Kidney tubule cell (primary cell): ENCODE results near the gene TAF3.
"Not testable (repeated sequence)": the region's sequence is repeated elsewhere in the genome, so short reads cannot be mapped to it uniquely, and the experiment has no call there.

Experiments
- DNase-seq: peaks from one replicate; pipeline ENCODE4 v3.0.0-alpha.2; 2018; ENCODE audit warnings: low spot score

The TAF3 gene

GRCh38 chr10:7818295-7819120, at the start of gene TAF3:
Gene TAF3, plus strand, starts transcription at chr10:7818505. Its CDS starts 205 bp downstream, at chr10:7818710.
- peak; percentile 90 for DNase-seq

GRCh38 chr10:7773845-7774801, 44.2 kb upstream of the TAF3 start:
- no peak for DNase-seq

- no peak for DNase-seq
Observed at GRCh38 chr10:7776777-7777176, 41.5 kb upstream of the TAF3 start.

GRCh38 chr10:7782194-7782593, 36.1 kb upstream of the TAF3 start:
- DNase-seq: not testable (repeated sequence)

GRCh38 chr10:7786430-7786829, 31.9 kb upstream of the TAF3 start:
- no peak for DNase-seq

- peak; percentile 17 for DNase-seq
Observed at GRCh38 chr10:7787150-7787856, 31.0 kb upstream of the TAF3 start.

- peak; percentile 97 for DNase-seq
Observed at GRCh38 chr10:7787857-7788638, 30.3 kb upstream of the TAF3 start, which contains the start of the genes ATP5F1C and KIN. Gene ATP5F1C, plus strand, starts transcription at chr10:7788177. Its CDS starts 31 bp downstream, at chr10:7788208. Gene KIN, minus strand, starts transcription at chr10:7787993. Its CDS starts 60 bp downstream, at chr10:7787933.

GRCh38 chr10:7788639-7789286, 29.5 kb upstream of the TAF3 start:
- peak; percentile 52 for DNase-seq

- peak; percentile 34 for DNase-seq
Observed at GRCh38 chr10:7789390-7789789, 28.9 kb upstream of the TAF3 start.

GRCh38 chr10:7792541-7792940, 25.8 kb upstream of the TAF3 start:
- DNase-seq: no peak

GRCh38 chr10:7794251-7795026, 23.9 kb upstream of the TAF3 start:
- DNase-seq: no peak

- no peak for DNase-seq
Observed at GRCh38 chr10:7795605-7796004, 22.7 kb upstream of the TAF3 start.

GRCh38 chr10:7797582-7797981, 20.7 kb upstream of the TAF3 start:
- peak; percentile 76 for DNase-seq

- no peak for DNase-seq
Observed at GRCh38 chr10:7802606-7803005, 15.7 kb upstream of the TAF3 start.

- no peak for DNase-seq
Observed at GRCh38 chr10:7804216-7804615, 14.1 kb upstream of the TAF3 start.

GRCh38 chr10:7804741-7805140, 13.6 kb upstream of the TAF3 start:
- no peak for DNase-seq

- DNase-seq: no peak
Observed at GRCh38 chr10:7808686-7809267, 9.5 kb upstream of the TAF3 start.

- DNase-seq: no peak
Observed at GRCh38 chr10:7810443-7810842, 7.9 kb upstream of the TAF3 start.

GRCh38 chr10:7811000-7811399, 7.3 kb upstream of the TAF3 start:
- DNase-seq: no peak
